Fibroblast of villous mesenchyme (primary cell): ENCODE measurements around the gene GNA12. TPM values are rescaled to one million over a fixed set of nuclear protein-coding genes. Genes with fewer than 3 reads are reported as not detected.

Experiments used
- DNase-seq: peaks from one replicate; pipeline ENCODE4 v3.0.0-alpha.2; 2010; ENCODE audit warnings: low read depth
- H3K4me3 ChIP-seq: 2 replicates; pipeline ENCODE4 v1.5.1; 2011; ENCODE audit warnings: low read depth, mild to moderate bottlenecking, low read length
- total RNA-seq: library from RNA; depleted of rRNA; stranded (reverse); fragments of >200 nt; gene quantifications from 2 replicates; pipeline ENCODE4 v1.2.3, GENCODE V29; 2012
- TF ChIP-seq, protein P1 (sequence below): IDR thresholded peaks from 2 replicates; pipeline ENCODE4 v1.5.1; 2012; ENCODE audit warnings: low read depth, mild to moderate bottlenecking, low read length; ENCODE audit not compliant: insufficient read depth

Gene GNA12
- total RNA-seq, 1 donor: 46.2 TPM

DNA sequence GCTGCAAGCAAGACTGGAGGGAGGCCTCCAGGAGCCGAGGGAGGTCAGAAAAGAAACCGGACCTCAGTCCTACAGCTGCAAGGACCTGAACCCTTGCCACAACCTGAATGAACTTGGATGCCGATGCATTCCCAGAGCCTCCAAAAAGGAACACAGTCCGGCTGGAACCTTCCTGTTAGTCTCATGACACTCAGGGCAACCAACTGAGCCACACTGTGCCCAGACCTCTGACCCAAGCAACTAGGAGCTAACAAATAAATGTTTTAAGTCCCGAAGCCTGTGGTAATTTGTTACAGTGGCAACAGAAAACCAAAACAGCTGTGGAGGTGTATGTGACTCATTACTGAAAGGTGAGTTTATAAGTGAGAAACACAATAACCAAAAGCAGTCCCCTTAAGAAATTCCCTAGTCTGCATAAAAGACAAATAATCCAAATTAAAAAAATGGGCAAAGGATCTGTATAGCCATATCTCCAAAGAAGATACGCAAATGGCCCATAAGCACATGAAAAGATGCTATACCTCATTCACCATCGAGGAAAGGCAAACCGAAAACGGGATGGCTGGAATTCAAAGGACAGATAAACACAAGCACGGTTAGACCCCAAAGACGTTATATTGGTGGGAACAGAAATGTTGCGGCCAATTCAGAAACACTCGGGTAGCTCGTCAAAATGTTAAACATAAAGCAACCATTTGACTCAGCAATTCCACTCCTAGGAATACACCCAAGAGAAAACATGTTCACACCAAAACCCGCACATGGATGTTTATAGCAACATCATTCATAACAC, 24.8 kb downstream of the GNA12 start:
- no peak for DNase-seq
- TF ChIP-seq, protein P1, sequence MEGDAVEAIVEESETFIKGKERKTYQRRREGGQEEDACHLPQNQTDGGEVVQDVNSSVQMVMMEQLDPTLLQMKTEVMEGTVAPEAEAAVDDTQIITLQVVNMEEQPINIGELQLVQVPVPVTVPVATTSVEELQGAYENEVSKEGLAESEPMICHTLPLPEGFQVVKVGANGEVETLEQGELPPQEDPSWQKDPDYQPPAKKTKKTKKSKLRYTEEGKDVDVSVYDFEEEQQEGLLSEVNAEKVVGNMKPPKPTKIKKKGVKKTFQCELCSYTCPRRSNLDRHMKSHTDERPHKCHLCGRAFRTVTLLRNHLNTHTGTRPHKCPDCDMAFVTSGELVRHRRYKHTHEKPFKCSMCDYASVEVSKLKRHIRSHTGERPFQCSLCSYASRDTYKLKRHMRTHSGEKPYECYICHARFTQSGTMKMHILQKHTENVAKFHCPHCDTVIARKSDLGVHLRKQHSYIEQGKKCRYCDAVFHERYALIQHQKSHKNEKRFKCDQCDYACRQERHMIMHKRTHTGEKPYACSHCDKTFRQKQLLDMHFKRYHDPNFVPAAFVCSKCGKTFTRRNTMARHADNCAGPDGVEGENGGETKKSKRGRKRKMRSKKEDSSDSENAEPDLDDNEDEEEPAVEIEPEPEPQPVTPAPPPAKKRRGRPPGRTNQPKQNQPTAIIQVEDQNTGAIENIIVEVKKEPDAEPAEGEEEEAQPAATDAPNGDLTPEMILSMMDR: no peak
- no peak overlapping the region for H3K4me3 ChIP-seq

DNA sequence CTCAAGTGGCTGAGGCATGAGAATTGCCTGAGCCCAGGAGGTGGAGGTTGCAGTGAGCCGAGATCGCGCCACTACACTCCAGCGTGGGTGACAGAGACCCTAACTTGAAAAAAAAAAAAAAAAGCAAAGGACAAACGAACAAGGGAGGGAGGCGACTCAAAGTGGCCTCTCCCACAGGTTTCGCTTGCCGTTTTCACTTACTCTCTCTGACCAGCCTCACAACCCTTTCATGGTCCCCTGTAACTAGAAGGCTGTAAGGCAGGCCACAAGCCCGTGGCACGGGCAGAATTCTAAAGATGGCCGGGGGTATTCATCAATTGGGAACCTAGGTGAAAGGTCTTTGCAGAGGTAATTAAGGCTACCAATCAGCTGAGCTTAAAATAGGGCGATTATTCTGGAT, 25.5 kb downstream of the GNA12 start:
- TF ChIP-seq, protein P1: no peak
- no peak overlapping the region for H3K4me3 ChIP-seq
- no peak for DNase-seq

DNA sequence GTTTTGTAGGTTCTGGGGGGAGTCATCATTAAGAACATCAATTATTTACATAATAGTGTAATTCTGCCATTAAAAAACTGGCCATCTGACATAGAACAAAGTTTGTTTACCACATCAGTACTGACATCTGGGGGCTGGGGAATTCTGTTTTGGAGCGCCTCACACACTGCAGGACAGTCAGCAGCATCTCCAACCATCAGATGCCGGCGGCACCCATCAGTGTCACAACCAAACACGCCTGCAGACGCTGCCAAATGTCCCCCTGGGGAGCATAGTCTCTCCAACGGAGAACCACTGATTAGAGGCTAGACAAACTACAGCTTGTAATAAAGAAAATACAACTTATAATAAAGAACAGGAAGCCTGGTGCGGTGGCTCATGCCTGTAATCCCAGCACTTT, 26.0 kb downstream of the GNA12 start:
- no peak overlapping the region for H3K4me3 ChIP-seq
- DNase-seq: peak; percentile 80
- TF ChIP-seq, protein P1: no peak

DNA sequence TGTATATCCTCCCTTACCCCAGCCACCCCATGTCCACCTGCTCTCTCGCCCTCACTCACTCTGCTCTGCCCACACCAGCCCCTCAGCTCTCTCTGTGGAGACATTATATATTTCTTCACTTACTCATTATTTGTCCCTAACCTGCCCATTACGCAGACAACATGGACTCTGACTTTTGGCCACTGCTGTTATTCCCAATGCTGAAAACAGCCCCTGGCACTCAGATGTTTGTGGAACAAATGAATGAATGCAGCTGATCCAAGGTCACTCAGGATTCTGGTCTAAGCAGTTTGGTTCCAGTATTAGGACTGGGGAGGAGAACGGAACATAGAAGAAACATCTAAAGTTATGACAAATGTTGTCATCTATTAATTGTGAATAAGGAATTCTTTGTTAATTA, 26.7 kb downstream of the GNA12 start:
- no peak overlapping the region for H3K4me3 ChIP-seq
- no peak for DNase-seq
- TF ChIP-seq, protein P1: no peak

DNA sequence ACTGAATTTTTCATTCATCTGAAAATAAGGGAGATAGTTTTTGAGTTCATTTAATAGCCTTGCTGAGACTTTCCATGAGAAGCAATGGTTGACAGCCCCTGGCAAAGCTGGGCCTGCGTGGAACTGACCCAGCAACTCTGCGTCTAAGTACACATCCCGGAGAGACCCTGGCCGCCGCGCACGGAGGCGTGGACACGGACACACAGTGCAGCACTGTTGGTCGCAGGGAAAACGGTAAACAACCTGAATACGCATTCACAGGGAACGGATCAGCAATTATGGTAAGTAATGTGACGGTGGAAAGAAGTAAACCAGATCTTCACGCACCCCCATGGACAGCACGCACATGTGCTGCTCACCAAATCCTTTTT, 28.2 kb downstream of the GNA12 start:
- TF ChIP-seq, protein P1: no peak
- DNase-seq: no peak
- H3K4me3 ChIP-seq: no peak overlapping the region

DNA sequence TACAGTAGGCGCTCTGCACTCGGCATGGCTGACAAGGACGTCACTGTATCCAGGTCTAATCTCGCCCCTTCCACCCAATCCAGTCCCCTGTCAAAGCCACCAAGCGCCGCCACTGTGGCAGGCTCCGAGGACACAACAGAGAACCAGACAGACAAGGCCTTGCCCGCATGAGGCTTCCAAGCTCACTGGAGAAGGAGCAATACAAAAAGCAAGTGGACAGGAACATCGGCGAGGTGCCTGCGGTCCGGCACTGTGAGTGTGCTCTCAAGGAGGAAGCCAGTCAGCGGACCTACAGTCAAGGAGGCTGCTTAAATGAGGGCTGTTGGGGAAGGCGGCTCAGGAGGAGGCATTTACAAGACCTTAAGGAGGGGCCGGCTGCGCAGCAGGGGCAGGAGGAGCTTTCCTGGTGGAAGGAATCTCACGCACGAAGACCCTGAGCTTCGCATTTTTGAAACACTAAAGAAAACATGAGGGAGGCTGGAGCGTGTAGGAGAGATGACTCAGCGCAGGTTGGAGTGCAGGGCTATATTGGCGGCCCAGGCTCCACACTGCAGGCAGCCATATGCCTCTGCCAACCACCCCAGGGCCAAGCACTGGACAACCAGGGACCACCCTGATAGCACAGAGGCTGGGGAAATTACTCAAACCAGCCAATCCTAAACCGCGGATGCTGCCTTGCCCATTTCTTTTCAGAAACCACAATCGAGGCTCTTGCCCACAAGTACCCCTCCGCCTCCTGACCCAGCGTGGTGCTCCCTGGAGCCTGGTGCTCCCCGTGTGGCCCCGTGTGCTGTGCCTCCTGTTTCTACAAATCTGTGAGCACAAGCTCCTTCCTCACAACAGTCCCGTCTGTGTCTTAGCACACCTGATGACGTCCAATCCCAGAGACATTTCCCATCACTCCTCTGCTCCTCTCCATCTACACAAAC, 28.9 kb downstream of the GNA12 start:
- H3K4me3 ChIP-seq: no peak overlapping the region
- DNase-seq: peak; percentile 69
- TF ChIP-seq, protein P1: no peak
